Measurements from ENCODE around the gene TMA7. TPM values are rescaled to one million over a fixed set of nuclear protein-coding genes. Genes with fewer than 3 reads are reported as not detected.

TMA7 gene
- total and polyA plus RNA-seq, 9 of the 15 experiments (the other 6 are each of a cell fraction or from before 2014, with no cell fraction given) = 209 to 1,003 (median 486) TPM

GRCh38 chr3:48406443-48407431 lies 33.3 kb upstream of the TMA7 start (continued):
- TF ChIP-seq MITF (IDR thresholded peaks at IDR 0.05) (no peak), ZNF134 (CRISPR knock-in tag; conservative IDR thresholded peaks at IDR 0.05) (no peak), CBFB (CRISPR knock-in tag; IDR thresholded peaks at IDR 0.05) (no peak), TRIM28 (IDR thresholded peaks at IDR 0.05) (no peak), SRSF1 (IDR thresholded peaks at IDR 0.05; ENCODE audit: low read depth, low read length) (no peak), DACH1 (IDR thresholded peaks at IDR 0.05; ENCODE audit: partially characterized antibody) (no peak), TCF15 (CRISPR knock-in tag; IDR thresholded peaks at IDR 0.05) (no peak)

- WGBS (ENCODE audit: insufficient coverage, low coverage, missing lambda C conversion rate) = 29% methylated on average over 6 of the region's 8 CpGs
- TF ChIP-seq TAL1 (IDR thresholded peaks at IDR 0.05) (no peak), HSF4 (CRISPR knock-in tag; IDR thresholded peaks at IDR 0.05; ENCODE audit: borderline replicate concordance) (no peak), E2F6 (IDR thresholded peaks at IDR 0.05; ENCODE audit: borderline replicate concordance in 1 of 2, extremely low read depth in 1 of 2, insufficient read depth in 1 of 2, insufficient read length in 1 of 2, low read depth in 1 of 2, low read length in 1 of 2, poor library complexity in 1 of 2, severe bottlenecking in 1 of 2) (no peak), TRIM28 (IDR thresholded peaks at IDR 0.05) (no peak), HNRNPK (IDR thresholded peaks at IDR 0.05; ENCODE audit: low read depth, low read length, poor library complexity, severe bottlenecking) (no peak), HCFC1 (IDR thresholded peaks at IDR 0.05; ENCODE audit: low read depth, low read length) (no peak), ZNF644 (tag; IDR thresholded peaks at IDR 0.05; ENCODE audit: low read depth) (no peak), STAT5B (CRISPR knock-in tag; IDR thresholded peaks at IDR 0.05) (no peak)
Measured at GRCh38 chr3:48407542-48408099, 32.4 kb upstream of the TMA7 start.

More at GRCh38 chr3:48407542-48408099, 32.4 kb upstream of the TMA7 start:
- Histone ChIP-seq H3K4me3 (no peak overlapping the region), H3K79me2 (ENCODE audit: control insufficient read depth, insufficient read depth, low read length) (no peaks in the 10 kb centered on the region), H4K20me1 (replicated peaks; ENCODE audit: control insufficient read depth, insufficient read depth, low read length) (0 out of 2 replicates have a peak, but pooled peaks cover 6% of the 10 kb centered on the region), H3K27ac (ENCODE audit: extremely low read depth, low read depth, low read length) (no peak overlapping the region), H2AFZ (ENCODE audit: low read depth, low read length) (no peak overlapping the region), H3K4me2 (ENCODE audit: insufficient read depth, low read length) (no peak overlapping the region), H3K27me3 (ENCODE audit: control insufficient read depth in 2 of 2, insufficient read depth in 2 of 2, low read length in 2 of 2) (no peaks in the 10 kb centered on the region), H3K9ac (ENCODE audit: insufficient read depth in 1 of 2, low read depth in 2 of 2, low read length in 2 of 2) (no peak overlapping the region), H3K36me3 (ENCODE audit: control insufficient read depth, insufficient read depth, low read length) (no peaks in the 10 kb centered on the region), H3K9me1 (ENCODE audit: control insufficient read depth, insufficient read depth, low read length) (no peaks in the 10 kb centered on the region), H3K4me1 (replicated peaks in 1 of 2; ENCODE audit: control insufficient read depth in 2 of 2, insufficient read depth in 2 of 2, low read length in 2 of 2) (0 out of 5 replicates have a peak, but pooled peaks cover 0 to 6% of the 10 kb centered on the region in 2 experiments), H3K9me3 (replicated peaks; ENCODE audit: control insufficient read depth, insufficient read depth, low read depth, low read length) (no peaks in the 10 kb centered on the region)
- POLR2A ChIA-PET = interaction anchor here (0.9 to 1.5 kb wide), 3 partner anchors 12 to 219 kb away, joined by 3 to 4 read pairs (median 3); partner anchors contain the start of genes CDC25A and PLXNB1
- in situ Hi-C loops (cut with MboI) (no loop called here), intact Hi-C loops (cut with micrococcal nuclease) (loop anchor here (10.0 kb wide), 2 partner anchors 97 to 213 kb away; partner anchors contain the start of gene SHISA5)
- ATAC-seq (no peak), DNase-seq (ENCODE audit: extremely low read depth in 1 of 4, low spot score in 3 of 4) (no peak), FAIRE-seq (no peak)
- CTCF ChIA-PET (ENCODE audit: low intra/inter-chr PET ratio) = no interaction called here
- no TSS peak for BruUV-seq (replicated peaks)

Measured in K562 (cell line).